Skin of body (tissue), 2 donors: ENCODE data around the gene SH3PXD2A. TPM values are rescaled to one million over a fixed set of nuclear protein-coding genes. Genes with fewer than 3 reads are reported as not detected.

Experiments used
- DNase-seq: peaks from one replicate; lab custom pipeline; 2025; lab: John Stamatoyannopoulos, UW
- total RNA-seq: library from RNA; depleted of rRNA; stranded (reverse); fragments of >200 nt; gene quantifications from one replicate; pipeline ENCODE4 v1.2.3, GENCODE V29; 2014

The SH3PXD2A gene
- total RNA-seq, 1 donor from 2014 or later, result 52.0 TPM

- no peak for DNase-seq
Measured at GRCh38 chr10:103572347-103573204, 282.8 kb downstream of the SH3PXD2A start.

GRCh38 chr10:103571656-103571975 is 283.8 kb downstream of the SH3PXD2A start:
- DNase-seq, result no peak

GRCh38 chr10:103570844-103571655 is 284.3 kb downstream of the SH3PXD2A start:
- DNase-seq, result no peak

DNA sequence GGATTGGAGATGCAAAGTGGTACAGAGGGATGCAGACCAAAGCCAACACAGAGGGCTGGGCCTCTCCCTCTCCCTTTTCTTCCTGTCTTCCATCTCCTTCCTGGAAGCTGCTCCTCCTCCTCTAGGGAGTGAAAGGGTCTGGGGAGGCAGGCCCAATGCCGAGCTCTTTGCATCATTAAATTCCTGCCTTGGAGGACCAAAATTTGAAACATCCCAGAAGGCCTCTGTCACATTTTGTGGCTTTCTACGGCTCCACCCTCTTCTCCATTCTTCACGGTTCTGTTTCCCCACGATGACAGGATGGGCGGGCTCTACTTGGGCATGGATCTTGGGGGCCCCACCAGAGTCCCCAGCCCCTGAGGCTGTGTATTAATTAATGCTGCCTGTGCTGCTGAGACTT is 285.5 kb downstream of the SH3PXD2A start:
- DNase-seq, result peak; percentile 87

- no peak for DNase-seq
Measured at GRCh38 chr10:103568505-103568904, 286.9 kb downstream of the SH3PXD2A start.

DNA sequence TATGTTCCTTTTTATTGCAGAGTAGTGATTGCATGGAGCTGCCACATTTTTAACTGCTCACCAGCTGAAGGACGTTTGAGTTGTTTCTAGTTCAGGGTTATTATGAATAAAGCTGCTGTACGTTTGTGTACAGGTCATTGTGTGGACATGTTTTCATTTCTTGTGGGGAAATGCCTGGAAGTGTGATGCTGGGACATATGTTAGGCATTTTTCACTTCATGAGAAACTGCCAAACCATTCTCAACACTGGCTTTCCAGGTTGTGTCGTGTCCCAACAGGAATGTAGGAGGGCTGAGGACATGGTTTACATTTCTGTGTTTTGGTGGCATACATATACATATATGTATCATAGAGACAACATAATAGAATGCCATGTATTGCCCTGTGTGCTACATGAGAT is 288.8 kb downstream of the SH3PXD2A start:
- DNase-seq, result no peak

GRCh38 chr10:103564776-103565520 is 290.4 kb downstream of the SH3PXD2A start:
- DNase-seq, result no peak

DNA sequence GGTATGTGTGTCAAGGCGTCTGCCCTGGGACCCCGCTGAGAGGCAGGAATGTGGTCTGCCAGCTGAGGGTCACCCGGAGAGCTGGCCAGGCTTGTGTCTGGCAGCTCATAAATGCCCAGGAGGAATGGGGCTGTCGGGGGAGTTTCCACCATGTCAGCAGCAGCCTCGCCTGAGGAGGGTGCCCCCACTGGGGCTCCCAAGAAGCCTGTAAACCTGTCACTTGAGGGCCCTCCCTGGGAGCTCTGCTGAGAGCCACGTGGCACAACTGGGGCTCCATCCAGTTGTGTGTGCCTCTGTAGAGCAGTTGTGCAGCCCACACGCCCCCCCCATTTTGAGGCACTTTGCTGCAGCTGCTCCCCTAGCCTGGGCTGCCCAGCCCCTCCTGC is 291.3 kb downstream of the SH3PXD2A start:
- no peak for DNase-seq

DNA sequence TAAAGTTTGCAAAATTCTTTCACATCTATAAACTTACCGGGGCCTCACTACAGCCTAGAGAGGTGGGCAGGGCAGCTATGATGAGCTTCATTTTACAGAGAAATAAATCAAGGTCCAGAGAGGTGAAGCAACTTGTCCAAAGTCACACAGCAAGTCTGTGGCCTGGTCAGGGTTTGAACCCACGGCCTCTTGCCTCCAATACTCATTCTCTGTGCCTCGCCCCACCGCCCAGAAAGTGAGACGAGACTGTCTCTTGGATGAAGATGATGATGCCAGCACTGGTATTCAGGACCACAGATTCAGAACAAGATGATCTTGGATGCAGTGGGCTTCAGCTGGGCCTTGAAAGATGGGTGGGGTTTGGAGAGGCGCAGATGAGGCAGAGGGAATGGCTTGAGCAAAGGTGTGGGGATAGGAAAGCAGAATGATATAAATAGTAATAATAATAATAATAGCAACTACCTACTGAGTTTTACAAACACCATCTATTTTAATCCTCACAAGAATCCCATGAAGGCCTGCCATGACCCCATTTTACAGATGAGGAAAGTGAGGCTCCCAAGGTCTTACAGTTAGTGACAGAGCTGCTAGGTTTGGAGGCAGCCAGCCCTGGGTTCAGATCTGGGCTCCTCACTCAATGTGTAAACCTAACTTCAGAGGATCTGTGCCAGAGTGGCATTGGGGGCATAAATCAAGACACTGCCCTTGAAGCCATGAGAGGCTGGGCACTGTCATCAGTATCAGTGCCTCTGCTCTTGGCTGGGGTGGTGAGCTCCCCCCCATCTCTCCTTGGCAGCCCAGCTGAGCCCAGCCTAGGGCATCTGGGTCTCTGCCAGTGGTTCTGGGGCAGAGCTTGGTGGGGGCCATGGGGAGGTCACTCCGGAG is 291.9 kb downstream of the SH3PXD2A start:
- no peak for DNase-seq

DNA sequence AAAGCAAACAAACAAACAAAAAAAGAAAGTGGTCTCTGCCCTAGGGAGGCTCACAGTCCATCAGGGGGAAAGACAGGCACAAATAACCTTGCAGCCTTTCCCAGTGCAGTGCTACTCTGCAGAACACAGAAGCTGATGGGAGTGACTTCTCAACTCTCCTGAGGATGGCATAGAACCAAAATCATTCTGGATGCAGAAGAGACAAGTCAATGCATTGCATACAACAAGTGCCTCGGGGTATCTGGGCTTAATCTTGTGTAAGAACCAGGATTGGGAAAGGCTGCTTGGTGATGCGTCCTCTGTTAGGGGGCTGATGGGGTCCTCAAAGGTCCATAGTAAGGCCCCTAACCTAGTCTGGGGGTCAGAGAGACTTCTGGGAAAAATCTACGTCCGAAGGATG is 293.0 kb downstream of the SH3PXD2A start:
- DNase-seq, result no peak

GRCh38 chr10:103560886-103561285 is 294.5 kb downstream of the SH3PXD2A start:
- no peak for DNase-seq

- DNase-seq, result no peak
Measured at GRCh38 chr10:103559776-103560175, 295.6 kb downstream of the SH3PXD2A start.

DNA sequence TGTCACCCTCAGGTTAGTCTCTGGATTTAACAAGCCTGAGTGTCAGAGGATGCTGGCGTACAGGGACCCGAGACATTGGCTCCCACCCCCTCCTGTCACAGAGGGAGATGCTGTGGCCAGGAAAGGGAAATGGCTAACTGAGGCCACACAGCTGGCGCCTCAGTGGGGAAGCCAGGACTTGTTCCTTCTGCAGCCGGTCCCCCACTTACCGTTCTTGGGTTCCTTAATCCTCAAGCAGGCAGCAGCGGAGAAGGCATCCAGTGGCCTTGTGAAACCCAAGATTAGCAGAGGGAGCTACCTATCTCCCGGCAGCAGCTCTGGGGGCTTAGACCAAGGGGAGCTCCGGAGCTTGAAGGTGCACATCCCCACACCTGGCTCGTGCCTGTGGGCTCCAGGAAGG is 296.5 kb downstream of the SH3PXD2A start:
- DNase-seq, result no peak

DNA sequence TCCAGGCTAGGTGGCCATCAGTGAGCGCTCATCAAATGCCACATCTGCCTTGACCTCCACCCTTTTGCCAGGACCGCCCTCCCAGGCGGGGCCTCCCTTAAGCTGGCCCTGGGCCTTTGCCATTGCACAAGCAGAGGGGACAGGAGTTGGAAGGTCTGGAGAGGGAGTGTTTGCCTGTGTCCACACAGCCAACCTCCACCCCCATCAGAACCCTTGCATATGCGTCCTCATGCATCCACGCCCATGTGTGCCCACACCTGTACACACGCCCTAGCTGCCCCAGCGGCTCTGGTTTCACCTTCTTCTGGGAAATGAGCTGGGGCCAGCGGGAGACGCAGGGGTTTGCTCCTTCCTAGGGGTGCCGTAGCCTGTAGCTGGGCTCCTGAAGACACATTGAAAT is 297.9 kb downstream of the SH3PXD2A start:
- no peak for DNase-seq

GRCh38 chr10:103556383-103557007 is 298.9 kb downstream of the SH3PXD2A start:
- DNase-seq, result no peak

GRCh38 chr10:103555712-103556111 is 299.7 kb downstream of the SH3PXD2A start:
- no peak for DNase-seq

DNA sequence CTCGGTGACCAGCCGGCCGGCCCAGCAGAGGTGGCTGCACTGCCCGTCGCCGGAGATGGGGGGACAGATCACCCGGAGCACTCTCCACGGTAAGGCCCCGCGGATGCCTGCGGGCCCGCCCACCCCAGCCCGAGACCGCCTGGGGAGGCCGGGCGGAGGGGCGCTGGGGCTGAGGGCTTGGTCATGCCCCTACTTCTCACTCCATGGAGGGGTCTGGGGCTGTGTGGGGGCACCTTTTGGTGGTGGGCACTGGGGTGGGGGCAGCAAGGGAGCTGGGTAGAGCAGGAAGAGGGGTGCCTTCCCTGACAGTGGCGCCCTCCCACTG is 300.1 kb downstream of the SH3PXD2A start:
- DNase-seq, result no peak

DNA sequence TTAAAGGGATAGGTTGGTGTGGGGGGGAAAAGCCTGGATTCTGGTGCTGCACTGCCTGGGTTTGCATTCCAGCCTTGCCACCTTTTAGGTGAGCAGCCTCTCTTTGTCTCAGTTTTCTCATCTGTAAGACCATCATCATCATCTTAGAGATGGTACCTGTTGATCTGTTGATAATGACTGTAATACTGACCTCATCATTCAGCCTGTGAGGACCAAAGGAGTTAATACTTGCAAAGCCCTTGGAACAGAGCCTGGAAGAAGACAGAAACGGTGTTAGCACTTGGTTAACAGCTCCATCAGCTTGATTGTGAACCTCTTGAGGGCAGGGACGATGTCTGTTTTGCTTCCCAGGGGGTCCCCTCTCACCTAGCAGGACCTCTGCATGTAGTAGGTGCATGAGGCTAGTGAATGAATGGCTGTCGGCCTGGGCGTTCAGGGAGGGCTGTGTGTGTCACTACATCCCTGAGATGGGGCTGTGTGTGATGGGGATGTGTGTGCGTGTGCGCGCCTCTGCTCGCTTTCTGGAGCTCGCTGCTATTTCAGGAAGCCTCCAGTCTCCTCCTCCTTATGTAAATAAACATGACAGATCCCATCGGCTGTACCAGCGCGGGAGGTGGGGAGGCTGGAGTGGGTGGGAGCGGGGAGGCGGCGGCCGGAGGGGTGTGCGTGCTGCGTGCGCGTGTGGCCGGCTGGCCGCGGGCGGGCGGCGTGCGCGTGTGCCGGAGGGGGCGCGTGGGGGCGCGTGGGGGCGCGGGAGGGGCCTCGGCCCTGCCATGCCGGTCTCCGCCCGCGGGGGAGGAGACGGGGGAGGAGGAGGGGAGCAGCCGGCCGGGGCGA is 300.7 kb downstream of the SH3PXD2A start:
- DNase-seq, result peak; percentile 32

GRCh38 chr10:103553743-103554487 is 301.5 kb downstream of the SH3PXD2A start:
- no peak for DNase-seq
